ENCODE results near the gene NFIB. TPM values are rescaled to one million over a fixed set of nuclear protein-coding genes. Genes with fewer than 3 reads are reported as not detected.

The NFIB gene
- polyA plus RNA-seq, 4 donors = 17.7 to 53.9 (median 26.4) TPM

DNA sequence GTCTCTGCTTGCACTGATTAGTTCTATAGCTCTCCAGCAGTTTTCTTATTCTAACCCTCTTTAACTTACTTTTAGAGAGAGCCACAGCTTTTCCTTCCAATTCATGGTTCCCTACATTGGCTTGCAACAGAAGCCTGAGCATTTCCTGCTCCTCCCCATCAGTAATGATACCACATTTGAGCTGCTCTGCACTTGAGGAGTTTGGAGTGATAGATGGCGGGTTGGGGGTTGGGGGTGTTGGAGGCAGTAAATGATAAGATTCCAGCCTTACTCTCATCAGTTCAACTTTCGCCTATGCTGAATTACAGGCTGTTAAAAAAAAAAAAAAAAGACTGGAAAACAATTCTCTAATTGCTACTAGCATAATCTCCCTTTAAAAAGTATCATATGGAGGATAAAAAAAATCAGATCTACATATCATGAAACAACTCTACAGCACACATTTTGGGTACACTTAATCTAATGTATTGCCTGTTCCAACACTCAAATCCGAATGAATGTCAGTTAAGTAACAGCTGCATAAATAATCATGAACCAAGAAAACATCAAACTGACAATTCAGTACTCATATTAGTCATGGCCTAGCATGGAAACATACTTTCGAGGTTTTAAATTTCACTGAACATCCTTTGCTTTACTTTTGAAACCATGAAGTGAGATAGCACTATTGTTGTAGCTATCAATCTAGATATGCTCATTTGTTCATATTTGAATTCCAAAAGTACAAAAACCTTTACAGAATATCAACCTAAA, 224.7 kb downstream of the NFIB start:
- no peak for DNase-seq (ENCODE audit: low read depth in 4 of 4, low spot score in 3 of 4)

DNA sequence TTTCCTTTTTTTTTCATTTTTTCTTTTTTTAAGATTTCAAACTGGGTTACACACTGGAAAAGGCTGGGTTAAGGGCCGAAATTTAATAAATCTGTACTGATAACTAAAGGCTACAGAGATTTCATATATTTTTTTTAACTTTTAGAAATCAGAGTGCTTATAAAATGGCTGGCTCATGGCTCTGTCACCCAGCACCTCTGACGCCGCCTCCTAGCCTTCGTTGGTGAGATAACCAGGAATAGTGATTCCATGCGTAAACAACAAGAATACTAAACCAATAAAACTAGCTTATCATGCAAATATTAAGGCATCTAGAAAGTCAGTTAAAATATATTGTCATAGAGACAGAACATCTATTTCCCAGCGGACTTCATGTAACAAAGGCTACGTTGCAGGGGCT, 226.4 kb downstream of the NFIB start:
- no peak for DNase-seq (ENCODE audit: low read depth in 4 of 4, low spot score in 3 of 4)

DNA sequence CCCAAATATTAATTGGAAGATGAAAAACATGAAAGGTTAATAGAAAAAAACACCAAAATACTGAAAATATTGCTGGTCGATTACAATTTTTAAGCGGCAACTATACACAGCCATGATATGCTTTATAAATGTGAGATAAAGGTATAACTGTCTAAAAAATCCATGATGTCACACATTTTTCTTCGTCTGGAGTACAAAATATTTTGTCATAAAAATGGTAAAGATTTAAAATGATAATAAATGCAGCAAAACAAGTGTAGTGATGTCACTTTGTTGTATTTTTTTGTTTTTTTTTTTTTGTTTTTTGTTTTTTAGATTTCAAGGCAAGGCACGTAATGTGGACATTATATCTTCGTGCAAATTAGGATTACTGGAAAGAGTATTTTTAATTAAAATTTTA, 227.4 kb downstream of the NFIB start:
- DNase-seq (ENCODE audit: low read depth in 4 of 4, low spot score in 3 of 4) = no peak

DNA sequence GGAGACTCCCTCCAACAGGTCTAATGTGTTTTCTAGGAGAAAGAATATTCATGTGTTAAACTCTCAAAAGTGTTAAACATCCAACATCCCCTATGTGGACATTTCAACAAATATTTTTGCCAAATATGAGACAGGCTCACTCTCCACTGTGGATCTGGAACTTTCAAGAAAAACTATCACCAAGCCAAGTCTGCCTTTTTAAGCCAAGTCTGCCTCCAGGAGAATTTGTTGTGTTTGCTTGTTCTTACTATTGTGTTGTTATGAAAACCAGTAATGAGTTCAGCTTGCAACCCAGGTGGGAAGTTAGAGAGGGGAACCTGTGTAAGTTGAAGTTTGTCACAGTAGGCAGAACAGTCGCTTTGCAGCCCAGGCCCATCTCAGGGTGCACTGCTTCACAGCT, 228.1 kb downstream of the NFIB start:
- no peak for DNase-seq (ENCODE audit: low read depth in 4 of 4, low spot score in 3 of 4)

DNA sequence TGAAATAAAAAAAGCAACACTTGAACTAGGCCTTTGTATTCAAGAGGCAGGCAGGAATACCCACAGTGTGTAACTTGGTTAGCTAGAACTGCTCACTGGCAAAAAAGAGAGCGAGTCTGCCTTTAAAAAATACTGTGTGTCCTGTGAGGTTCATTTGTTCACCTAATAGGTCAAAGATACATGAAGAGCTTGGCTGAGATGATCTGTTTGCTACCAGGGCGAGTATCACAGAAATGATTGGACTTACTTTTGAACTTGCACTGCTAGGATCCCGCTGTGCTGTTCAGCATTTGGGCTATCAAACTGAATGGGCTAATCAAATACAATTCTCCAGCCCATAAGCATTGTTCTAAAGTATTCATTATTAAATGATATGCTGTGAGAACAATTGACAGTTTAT, 229.1 kb downstream of the NFIB start:
- no peak for DNase-seq (ENCODE audit: low read depth in 4 of 4, low spot score in 3 of 4)

DNA sequence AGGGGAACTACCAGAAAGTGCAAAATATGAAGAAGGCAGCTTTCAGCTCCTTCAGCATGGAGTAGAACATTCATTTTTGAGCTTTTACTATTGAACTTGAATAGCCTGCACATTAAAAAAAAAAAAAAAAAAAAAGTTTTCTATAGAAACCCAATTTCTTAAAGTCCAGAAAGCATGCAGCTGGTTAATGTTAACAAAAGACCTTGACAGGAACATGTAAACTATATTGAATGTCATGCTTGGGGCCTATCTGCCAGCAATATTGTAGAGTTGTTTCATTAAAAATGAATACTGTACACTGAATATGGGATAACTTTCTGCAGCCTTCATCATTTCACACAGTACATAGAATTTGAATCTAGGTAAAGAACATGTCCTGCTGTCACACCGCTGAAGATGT, 230.6 kb downstream of the NFIB start:
- DNase-seq (ENCODE audit: low read depth in 4 of 4, low spot score in 3 of 4) = no peak

DNA sequence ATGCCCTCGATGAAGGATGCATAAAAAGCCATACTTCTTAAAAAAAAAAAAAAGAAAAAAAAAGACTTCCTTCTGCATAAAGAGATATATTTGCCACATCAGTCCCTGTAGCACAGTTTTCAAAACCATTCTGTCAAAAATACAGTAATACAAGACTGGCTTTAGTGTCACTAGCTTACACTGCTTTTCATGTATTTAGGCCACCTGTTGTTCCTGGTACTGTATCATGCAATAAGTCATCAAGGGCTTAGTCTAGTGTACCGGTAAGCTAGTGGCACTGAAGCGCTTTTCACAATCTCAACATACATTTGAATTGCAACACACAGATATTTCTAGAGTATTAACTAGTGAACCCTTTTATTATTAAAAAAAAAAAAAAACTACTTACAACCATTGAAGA, 231.2 kb downstream of the NFIB start:
- DNase-seq (ENCODE audit: low read depth in 4 of 4, low spot score in 3 of 4) = no peak

DNA sequence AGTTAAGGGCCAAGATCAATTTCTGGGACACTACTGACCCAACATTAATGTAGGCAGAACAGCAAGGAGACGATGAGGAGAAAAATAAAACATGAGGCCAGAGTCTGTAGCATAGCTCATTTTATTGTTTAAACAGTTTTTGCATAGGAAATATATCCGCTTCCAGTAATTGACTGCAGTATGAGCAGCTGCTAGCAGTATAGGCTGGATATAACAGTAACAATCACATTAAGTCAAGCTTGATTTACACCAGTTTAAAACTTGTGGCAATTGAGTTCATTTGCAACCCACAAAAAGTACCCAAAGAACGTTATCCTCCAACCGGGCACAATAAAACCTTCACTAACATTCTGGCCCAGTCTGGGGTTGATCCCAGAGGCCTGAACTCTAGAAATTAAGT, 232.2 kb downstream of the NFIB start:
- no peak for DNase-seq (ENCODE audit: low read depth in 4 of 4, low spot score in 3 of 4)

DNA sequence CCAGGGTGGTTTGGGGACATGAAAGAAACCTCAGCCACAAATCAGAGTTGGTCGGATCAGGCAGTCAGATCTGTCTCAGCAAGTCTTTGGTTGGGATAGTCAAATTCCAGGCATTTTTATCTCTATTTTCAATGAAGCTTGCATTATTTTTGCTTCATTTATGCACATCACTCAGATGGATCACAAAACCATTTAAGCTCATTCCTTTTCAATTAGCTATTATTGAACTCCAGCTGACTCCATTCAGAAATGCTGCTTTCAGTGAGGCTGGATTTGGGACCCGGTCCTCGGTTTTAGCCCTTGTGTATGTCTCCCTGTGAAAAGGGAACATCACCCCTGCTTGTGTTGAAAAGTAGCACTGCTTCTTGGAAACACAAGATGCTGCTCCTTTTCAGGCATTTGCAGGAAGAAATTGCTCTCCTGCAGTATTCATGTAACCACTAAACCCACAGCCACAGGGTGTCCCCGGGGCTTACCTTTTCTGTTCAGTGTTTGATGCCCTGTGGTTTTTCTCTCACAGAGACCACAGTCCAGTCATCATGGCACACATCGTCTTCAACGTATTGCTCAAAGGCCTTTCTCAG, 232.9 kb downstream of the NFIB start:
- DNase-seq (ENCODE audit: low read depth in 4 of 4, low spot score in 3 of 4) = no peak

DNA sequence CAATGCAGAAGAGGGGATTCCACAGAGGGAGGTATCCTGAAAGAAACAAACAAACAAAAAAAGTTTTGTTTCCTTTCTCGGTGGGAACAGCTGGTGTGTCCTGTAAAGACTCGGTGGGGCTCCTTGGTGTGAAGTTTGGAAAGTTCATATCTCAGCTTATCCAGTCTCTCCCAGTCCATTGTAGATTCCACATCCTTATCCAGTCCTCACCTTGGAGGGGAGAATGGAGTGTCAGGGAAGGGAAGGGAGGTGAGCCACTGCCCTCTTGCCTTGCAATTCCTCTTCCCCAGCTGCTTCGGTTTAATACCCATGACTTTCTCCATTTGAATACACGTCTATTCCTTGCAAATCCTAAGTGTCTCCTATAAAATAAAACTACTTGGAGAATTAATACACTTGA, 234.5 kb downstream of the NFIB start:
- DNase-seq (ENCODE audit: low read depth in 4 of 4, low spot score in 3 of 4) = no peak

DNA sequence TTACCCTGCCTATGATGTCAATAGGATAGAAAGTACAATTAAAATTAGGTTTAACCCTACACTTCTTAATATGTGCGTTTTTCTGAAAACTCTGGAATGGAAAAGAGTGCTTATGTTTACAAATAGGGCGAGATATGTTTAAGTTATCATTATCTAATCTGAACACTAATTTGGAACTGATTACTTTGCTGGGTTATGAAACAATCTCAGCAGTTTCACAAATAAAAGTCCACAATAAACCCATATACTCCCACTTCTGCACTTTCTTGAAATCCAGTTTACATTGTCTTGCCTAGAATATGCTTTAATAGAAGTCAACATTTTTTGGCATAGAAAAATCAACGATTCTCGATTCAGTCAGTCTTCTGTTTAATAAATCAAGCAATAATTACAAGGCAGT, 236.3 kb downstream of the NFIB start:
- DNase-seq (ENCODE audit: low read depth in 4 of 4, low spot score in 3 of 4) = no peak

DNA sequence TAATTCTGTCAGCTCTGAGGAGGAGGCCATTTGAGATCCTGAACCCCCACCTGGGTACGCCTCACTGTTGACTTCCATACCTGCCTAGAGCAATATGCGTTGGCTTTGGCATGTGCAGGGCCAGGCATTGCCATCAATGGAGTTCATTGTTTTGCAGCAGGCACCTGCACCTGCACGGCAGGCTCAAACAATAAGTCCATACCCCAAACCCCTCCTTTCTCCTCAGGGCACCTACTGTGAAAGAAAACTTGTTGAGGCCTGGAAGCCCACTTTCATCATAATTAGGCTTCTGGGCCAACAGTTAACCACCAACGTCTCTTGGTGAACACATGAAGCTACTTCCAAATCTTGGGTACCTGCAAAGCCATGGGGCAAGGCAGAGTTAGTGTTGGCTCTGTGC, 238.7 kb downstream of the NFIB start:
- DNase-seq (ENCODE audit: low read depth in 4 of 4, low spot score in 3 of 4) = no peak

DNA sequence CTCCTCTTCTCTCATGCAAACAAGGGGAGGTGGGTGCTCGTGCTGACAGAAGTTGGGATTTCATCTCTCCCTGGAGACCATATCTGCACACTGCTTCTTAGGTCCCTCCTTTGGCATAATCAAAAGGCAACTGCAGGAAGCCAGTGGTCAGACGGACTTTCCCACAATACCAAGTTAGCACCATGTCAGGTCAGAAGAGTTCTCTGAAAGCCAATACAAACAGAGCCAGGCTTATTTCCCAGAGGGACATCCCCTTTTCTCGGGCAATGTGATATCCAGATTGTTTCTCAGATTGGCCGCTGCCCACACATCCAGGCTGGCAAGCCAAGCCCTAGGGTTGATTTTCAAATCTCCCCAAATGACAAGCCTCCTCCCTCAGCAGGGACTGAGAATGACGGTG, 241.1 kb downstream of the NFIB start:
- DNase-seq (ENCODE audit: low read depth in 4 of 4, low spot score in 3 of 4) = no peak

DNA sequence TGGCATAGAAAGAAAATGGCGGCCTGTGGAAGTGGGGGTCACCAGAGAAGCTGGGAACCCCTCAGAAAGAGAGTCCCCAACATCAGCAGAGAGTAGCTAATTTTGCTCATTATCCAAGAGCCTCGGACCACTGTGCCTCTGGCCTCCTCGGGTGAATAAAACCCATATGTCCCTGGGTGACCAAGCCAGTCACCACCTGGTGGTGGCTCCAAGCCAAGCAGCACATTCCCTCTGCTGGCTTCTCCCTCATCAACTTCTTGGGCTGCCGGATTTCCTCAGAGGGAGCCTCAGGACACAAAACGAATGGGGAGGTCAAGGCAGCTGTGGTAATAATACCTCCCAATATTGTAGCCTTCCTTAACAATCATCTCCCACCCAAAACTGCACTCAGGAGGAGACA, 242.5 kb downstream of the NFIB start:
- no peak for DNase-seq (ENCODE audit: low read depth in 4 of 4, low spot score in 3 of 4)

DNA sequence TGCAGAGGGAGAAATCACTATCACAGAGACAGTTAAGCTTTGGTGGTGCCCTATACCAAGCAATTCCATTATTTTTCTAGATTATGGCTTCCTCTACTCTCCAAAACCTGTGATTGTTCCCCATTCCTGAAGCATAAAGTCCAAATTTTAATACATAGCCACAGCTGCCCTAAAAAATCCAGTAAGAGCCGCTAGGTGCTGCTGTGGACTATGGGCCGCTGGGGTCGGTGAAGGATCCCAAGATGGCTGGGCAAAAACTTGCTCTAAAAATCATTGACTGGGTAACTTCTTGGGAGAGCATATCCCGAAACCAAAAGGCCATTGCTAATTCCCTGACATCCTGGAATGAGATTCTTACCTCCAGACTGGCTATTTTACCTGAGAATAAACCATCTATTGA, 245.3 kb downstream of the NFIB start:
- no peak for DNase-seq (ENCODE audit: low read depth in 4 of 4, low spot score in 3 of 4)

DNA sequence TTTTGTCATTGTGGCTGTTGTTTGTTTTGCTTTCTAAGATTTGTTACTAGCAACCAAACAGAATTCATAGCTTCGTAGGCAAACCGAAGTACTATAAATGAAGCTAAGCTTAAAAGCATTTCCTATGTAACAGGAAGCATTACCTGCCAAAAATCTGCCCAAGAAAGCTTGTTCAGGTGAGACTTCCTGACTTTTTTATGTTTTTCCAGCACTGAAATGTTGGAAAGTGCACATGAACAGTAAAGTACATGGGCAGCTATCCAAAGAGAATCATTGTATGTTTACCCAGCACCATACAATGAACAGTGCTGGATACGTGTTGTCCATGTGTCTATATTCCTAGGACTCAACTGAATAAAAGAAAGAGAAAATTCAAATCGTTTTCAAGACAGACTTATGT, 247.1 kb downstream of the NFIB start:
- no peak for DNase-seq (ENCODE audit: low read depth in 4 of 4, low spot score in 3 of 4)

DNA sequence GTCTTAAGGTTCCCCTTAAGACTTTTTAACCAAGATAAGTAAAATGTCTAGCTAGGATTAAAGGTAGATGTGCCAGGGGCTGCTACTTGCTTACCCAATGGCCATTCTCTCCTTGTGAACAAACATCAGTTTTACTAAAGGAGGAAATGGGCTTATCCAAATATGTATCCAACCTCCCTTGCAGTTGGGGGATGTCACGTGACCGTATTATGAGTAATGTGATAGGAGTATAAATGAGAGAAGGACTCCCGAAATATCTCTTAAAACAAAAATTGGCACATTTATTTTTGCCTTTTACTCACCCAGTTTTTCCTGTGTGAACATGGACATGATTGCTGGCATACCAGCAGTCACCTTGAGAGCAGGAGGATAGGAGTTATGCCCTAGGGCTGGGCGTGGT, 247.9 kb downstream of the NFIB start:
- no peak for DNase-seq (ENCODE audit: low read depth in 4 of 4, low spot score in 3 of 4)

DNA sequence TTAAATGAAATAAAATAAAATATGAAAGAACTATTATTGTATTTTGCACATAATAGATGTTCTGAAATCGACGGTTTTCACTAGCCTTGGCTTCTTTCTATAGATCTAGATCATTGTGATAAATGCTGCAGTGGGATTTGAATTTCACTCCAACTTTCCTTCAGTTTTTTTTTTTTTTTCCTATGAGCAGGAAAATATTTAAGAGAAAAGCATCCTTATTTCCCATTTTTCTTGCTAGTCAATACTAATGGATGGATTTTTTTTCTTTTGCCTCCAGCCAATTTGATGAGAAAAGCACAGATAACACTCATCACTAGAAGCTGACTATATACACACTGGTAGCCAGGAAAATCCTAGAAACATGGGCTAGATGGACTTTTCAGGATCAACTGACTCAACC, 249.0 kb downstream of the NFIB start:
- DNase-seq (ENCODE audit: low read depth in 4 of 4, low spot score in 3 of 4) = no peak

DNA sequence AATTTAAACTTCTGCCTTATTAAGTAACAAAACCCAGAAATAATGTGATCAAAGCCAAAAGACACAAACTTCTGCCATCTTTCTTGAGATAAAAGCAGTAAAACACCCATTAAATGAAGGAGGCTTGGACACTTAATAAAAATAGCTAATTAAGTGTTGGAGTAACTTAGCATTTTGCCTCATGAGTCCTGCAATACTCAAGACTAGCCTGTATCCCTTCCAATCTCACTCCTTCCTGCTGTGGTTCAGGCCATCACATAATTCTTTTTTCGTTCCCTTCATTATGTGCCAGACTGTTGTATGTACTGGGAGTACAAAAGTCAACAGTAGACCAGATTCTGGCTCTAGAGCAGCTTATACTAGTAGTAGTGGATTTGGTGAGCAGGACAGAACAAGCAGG, 250.2 kb downstream of the NFIB start:
- DNase-seq (ENCODE audit: low read depth in 4 of 4, low spot score in 3 of 4) = peak in 2 of 4 donors; percentile 34 to 40

DNA sequence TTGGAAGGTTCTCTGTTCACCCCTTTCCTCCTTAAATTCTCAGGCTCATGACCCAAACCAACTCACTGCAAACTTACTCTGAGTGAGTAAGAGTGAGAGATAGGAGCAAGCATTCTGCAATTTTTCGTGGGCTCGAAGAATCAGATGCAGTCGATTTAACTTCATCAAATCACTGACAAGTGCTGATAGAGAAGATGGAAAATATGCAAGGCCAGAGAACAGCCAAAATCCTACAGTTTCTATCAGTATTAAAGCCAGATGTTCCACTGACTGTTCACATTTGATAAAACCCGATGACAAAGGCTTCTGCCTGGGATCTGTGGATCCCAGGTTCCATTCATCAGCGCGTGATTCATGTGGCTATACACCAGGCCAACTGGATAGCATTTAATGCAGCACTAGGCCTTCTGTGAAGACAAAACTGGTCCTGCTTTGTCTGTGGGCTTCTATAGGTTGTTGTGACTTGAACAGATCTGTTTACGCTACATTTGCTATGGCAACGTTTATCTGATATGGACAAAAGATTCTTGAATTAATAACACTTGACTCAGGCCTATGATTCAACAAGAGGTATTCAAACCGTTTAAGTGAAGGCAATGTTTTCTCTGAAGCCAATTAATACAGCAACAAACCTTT, 251.2 kb downstream of the NFIB start:
- no peak for DNase-seq (ENCODE audit: low read depth in 4 of 4, low spot score in 3 of 4)

DNA sequence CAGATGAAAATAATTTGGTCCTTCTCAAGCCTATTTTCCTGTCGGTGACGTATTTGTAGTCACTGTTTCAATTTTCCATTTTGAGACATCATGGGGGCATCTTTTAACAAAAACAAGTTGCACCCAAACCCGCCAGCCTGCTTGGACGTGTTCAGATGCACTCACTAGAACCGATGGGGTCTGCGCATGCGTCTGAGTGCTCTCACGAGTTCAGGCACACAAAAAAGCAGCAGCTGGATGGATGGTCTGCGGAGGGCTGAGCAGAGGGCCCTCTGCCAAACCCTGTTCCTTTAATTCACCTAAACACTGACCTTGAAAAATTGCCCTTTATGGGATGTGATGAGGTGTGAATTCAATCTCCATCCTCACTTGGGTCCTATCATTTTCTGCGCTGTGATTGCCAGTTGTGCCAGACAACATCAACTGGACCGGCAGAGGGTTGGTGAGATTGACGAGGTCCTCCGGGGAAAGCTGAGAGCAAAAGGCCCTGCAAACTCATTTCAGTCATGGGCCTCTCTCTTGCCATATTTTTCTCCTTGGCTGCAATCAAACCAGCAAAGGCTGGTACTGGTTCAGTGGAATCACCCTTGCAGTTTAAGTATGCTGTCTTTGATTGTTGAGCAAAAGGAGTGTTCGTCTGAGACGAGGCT, 251.9 kb downstream of the NFIB start:
- no peak for DNase-seq (ENCODE audit: low read depth in 4 of 4, low spot score in 3 of 4)

DNA sequence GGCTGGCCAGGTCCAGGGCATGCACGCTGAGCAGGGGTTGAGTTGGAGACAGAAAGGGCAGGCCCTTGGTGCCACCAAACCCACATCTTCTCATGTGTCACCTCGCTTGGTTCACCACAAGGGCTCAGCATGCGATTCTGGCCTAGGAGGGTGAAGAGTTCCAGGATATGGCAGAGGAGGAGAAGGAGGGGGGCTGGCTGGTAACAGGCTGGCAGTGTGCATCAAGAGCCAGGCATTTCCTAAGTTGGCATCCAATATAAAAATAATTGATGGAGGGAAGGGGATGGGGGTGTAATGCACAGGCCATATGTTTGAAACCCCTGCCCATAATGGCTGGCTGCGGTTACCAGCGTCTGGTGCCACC, 255.6 kb downstream of the NFIB start:
- no peak for DNase-seq (ENCODE audit: low read depth in 4 of 4, low spot score in 3 of 4)
